GM18951 (cell line): Measurements from ENCODE around the gene VAC14.
"Not testable (repeated sequence)": the region's sequence is repeated elsewhere in the genome, so short reads cannot be mapped to it uniquely, and the experiment has no call there.

ENCODE experiments used
- POLR2A ChIP-seq: IDR thresholded peaks from 4 replicates; pipeline ENCODE4 v1.6.1; 2011; ENCODE audit warnings: mild to moderate bottlenecking; ENCODE audit not compliant: insufficient read length, insufficient read depth; ENCODE audit errors: extremely low read depth
- in situ Hi-C: fragments of 300-500 bp; cut with MboI; formaldehyde crosslinking; loops from one replicate; pipeline ENCODE4 v1.12.0; 2022; ENCODE audit warnings: low sequenced_read_pairs, mixed read lengths, inconsistent platforms; ENCODE audit not compliant: unreplicated experiment

VAC14 gene

GRCh38 chr16:70678898-70679670, 121.9 kb downstream of the VAC14 start:
- no peak for TF ChIP-seq POLR2A
- in situ Hi-C loops: no loop called here

- TF ChIP-seq POLR2A: no peak
- in situ Hi-C loops: no loop called here
Observed at GRCh38 chr16:70678121-70678897, 122.6 kb downstream of the VAC14 start.

GRCh38 chr16:70677499-70678120, 123.3 kb downstream of the VAC14 start:
- in situ Hi-C loops: no loop called here

GRCh38 chr16:70676675-70677498, 124.1 kb downstream of the VAC14 start:
- no peak for TF ChIP-seq POLR2A
- in situ Hi-C loops: no loop called here

More at GRCh38 chr16:70677499-70678120, 123.3 kb downstream of the VAC14 start:
- no peak for TF ChIP-seq POLR2A

GRCh38 chr16:70675851-70676513, 125.0 kb downstream of the VAC14 start:
- in situ Hi-C loops: no loop called here
- no peak for TF ChIP-seq POLR2A

GRCh38 chr16:70674221-70675014, 126.5 kb downstream of the VAC14 start:
- no peak for TF ChIP-seq POLR2A
- in situ Hi-C loops: no loop called here

- in situ Hi-C loops: not testable (repeated sequence)
Observed at GRCh38 chr16:70670938-70671337, 130.0 kb downstream of the VAC14 start.

GRCh38 chr16:70670175-70670574, 130.8 kb downstream of the VAC14 start:
- TF ChIP-seq POLR2A: no peak
- in situ Hi-C loops: no loop called here

GRCh38 chr16:70665806-70666735, 134.9 kb downstream of the VAC14 start:
- TF ChIP-seq POLR2A: no peak
- in situ Hi-C loops: no loop called here

GRCh38 chr16:70665113-70665694, 135.8 kb downstream of the VAC14 start:
- in situ Hi-C loops: no loop called here
- no peak for TF ChIP-seq POLR2A
